GM12878 (cell line): ENCODE results near the gene SNRPB2. TPM values are rescaled to one million over a fixed set of nuclear protein-coding genes. Genes with fewer than 3 reads are reported as not detected.
A peak's percentile ranks its signal among the peaks of the same experiment; 100 is the strongest.

Experiments used
- BCLAF1 ChIP-seq: fragments of 450-650 bp; IDR thresholded peaks from 2 replicates; pipeline ENCODE4 v1.6.1; 2017; ENCODE audit warnings: antibody characterized with exemption, mild to moderate bottlenecking, moderate library complexity
- HDGF ChIP-seq: fragments of 450-650 bp; IDR thresholded peaks from 2 replicates; pipeline ENCODE4 v1.6.1; 2016; ENCODE audit warnings: antibody characterized with exemption
- NRF1 ChIP-seq: conservative IDR thresholded peaks from 2 replicates; pipeline ENCODE4 v1.6.1; 2011; ENCODE audit warnings: mild to moderate bottlenecking, low read depth, low read length, improper control_type of control experiment
- RAD21 ChIP-seq: IDR thresholded peaks from 2 replicates; pipeline ENCODE4 v1.6.1; 2011; ENCODE audit warnings: mild to moderate bottlenecking, low read depth, low read length, moderate library complexity; ENCODE audit not compliant: insufficient read depth
- ZNF687 ChIP-seq: fragments of 450-650 bp; IDR thresholded peaks from 2 replicates; pipeline ENCODE4 v1.6.1; 2017; ENCODE audit warnings: mild to moderate bottlenecking, moderate library complexity
- polyA plus RNA-seq, 11 experiments: library from polyadenylated mRNA; depleted of rRNA in 4 of 11; unstranded in 6 of 11; stranded (reverse) in 5 of 11; fragments of >200 nt; fragmentation: Nextera tagmentation in 4 of 11; fragmentation: Illumina TruSeq in 1 of 11; extraction: Ambion mirVana in 4 of 11; extraction: Trizol in 1 of 11; gene quantifications; 1 replicate in 1 of 11; 2 replicates in 10 of 11; pipeline versions ENCODE4 v1.2.1 to v1.2.3, GENCODE V29; 2011 to 2016; ENCODE audit warnings: inconsistent platforms in 2 of 11, missing spikeins in 2 of 11, low read depth in 1 of 11
- total RNA-seq, 4 experiments: library from RNA; depleted of rRNA in 3 of 4; stranded (reverse); fragments of >200 nt in 3 of 4; fragmentation: Illumina TruSeq in 1 of 4; extraction: Trizol in 1 of 4; gene quantifications; 2 replicates each; pipeline versions ENCODE4 v1.2.1 to v1.2.3, GENCODE V29; 2013 to 2021
- TF ChIP-seq, protein P1 (sequence below), 3 experiments: IDR thresholded peaks in 2 of 3; conservative IDR thresholded peaks in 1 of 3; 2 replicates each; pipeline ENCODE4 v1.5.1; 2011; ENCODE audit warnings: low read depth in 3 of 3, low read length in 3 of 3, mild to moderate bottlenecking in 3 of 3, control low read depth in 2 of 3, moderate library complexity in 2 of 3, inconsistent platforms in 1 of 3, mixed read lengths in 1 of 3; ENCODE audit not compliant: control insufficient read depth in 2 of 3, insufficient read depth in 1 of 3; ENCODE audit errors: extremely low read depth in 1 of 3

The SNRPB2 gene
- total and polyA plus RNA-seq, 10 of the 15 experiments (the other 5 are each of a cell fraction or from before 2014, with no cell fraction given) = 63.5 to 245 (median 136) TPM

- TF ChIP-seq BCLAF1 (no peak), NRF1 (no peak), ZNF687 (no peak), RAD21 (peak; percentile 53), HDGF (no peak)
- TF ChIP-seq, protein P1, sequence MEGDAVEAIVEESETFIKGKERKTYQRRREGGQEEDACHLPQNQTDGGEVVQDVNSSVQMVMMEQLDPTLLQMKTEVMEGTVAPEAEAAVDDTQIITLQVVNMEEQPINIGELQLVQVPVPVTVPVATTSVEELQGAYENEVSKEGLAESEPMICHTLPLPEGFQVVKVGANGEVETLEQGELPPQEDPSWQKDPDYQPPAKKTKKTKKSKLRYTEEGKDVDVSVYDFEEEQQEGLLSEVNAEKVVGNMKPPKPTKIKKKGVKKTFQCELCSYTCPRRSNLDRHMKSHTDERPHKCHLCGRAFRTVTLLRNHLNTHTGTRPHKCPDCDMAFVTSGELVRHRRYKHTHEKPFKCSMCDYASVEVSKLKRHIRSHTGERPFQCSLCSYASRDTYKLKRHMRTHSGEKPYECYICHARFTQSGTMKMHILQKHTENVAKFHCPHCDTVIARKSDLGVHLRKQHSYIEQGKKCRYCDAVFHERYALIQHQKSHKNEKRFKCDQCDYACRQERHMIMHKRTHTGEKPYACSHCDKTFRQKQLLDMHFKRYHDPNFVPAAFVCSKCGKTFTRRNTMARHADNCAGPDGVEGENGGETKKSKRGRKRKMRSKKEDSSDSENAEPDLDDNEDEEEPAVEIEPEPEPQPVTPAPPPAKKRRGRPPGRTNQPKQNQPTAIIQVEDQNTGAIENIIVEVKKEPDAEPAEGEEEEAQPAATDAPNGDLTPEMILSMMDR (IDR thresholded peaks at IDR 0.05 in 2 of 3, conservative IDR thresholded peaks at IDR 0.05 in 1 of 3; ENCODE audit: control insufficient read depth in 2 of 3, extremely low read depth in 1 of 3, insufficient read depth in 1 of 3, low read depth in 3 of 3, low read length in 3 of 3) = peak; percentile 29 to 50 (median 49); a peak in 5 of 6 replicates
Observed at GRCh38 chr20:16701296-16701695, 28.5 kb upstream of the SNRPB2 start (continued).
